ENCODE measurements around the gene HMGN4.

The HMGN4 gene

DNA sequence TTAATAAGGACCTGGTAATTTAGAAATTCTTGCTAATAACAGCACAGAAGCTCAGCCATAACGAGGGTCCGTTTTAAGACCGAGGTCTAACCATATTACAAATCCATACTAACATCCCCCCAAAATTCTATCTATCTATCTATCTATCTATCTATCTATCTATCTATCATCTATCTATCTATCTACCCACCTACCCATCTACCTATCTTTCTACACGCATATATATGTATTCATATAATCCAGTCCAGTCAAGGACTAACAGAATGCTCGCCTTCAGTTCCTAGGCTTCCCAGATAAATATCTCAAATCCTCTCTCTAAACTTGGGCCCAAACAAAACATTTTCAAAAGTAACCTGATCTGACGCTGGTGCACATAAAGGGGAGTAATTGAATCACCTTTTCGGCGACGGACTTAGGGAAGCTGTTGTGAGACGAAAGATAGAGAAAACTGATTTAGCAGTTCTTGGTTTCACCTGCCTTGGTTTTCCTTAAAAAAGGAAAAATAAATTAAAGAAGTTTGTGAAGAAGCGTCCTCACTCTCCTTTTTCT is 14.5 kb downstream of the HMGN4 start:
- Histone ChIP-seq H3K4ac (ENCODE audit: low read depth, low read length) (no peak overlapping the region), H2BK12ac (ENCODE audit: low read length) (no peak overlapping the region), H3K9ac (ENCODE audit: low read length) (no peak overlapping the region), H2AFZ (ENCODE audit: insufficient read depth, low read length, poor library complexity) (no peak overlapping the region), H3K23ac (ENCODE audit: low read length) (no peak overlapping the region), H3K27ac (ENCODE audit: low read depth, low read length) (no peak overlapping the region), H2BK5ac (ENCODE audit: low read depth, low read length, poor library complexity) (no peak overlapping the region), H4K8ac (ENCODE audit: low read depth, low read length) (no peak overlapping the region), H4K12ac (ENCODE audit: low read depth, low read length) (no peak overlapping the region), H3K4me2 (ENCODE audit: low read length) (peak overlapping the region; percentile 75), H3K18ac (ENCODE audit: low read length) (no peak overlapping the region), H3K27me3 (ENCODE audit: insufficient read depth, low read length) (no peaks in the 10 kb centered on the region), H3K9me3 (ENCODE audit: insufficient read depth, low read depth, low read length) (no peaks in the 10 kb centered on the region), H4K91ac (ENCODE audit: low read depth, low read length) (no peak overlapping the region), H3K79me1 (ENCODE audit: low read length) (peaks cover 1% of the 10 kb centered on the region), H2AK5ac (ENCODE audit: low read length) (no peak overlapping the region), H3K4me3 (ENCODE audit: low read depth, low read length) (no peak overlapping the region), H2BK120ac (ENCODE audit: insufficient read depth, low read length, poor library complexity) (no peak overlapping the region), H3K36me3 (ENCODE audit: control insufficient read depth in 1 of 2, insufficient read depth in 2 of 2, low read length in 2 of 2) (no peaks in the 10 kb centered on the region), H3K14ac (ENCODE audit: low read length) (no peak overlapping the region), H3K4me1 (ENCODE audit: control insufficient read depth in 1 of 2, insufficient read depth in 2 of 2, low read length in 2 of 2) (no peaks in the 10 kb centered on the region), H3K79me2 (ENCODE audit: control insufficient read depth, insufficient read depth, low read length, poor library complexity) (no peaks in the 10 kb centered on the region)
- 100% methylated on average over 1 of the region's 11 CpGs for WGBS (ENCODE audit: extremely low coverage, insufficient coverage, insufficient read length)
- peak in 1 of 2 donors; percentile 28 for DNase-seq

DNA sequence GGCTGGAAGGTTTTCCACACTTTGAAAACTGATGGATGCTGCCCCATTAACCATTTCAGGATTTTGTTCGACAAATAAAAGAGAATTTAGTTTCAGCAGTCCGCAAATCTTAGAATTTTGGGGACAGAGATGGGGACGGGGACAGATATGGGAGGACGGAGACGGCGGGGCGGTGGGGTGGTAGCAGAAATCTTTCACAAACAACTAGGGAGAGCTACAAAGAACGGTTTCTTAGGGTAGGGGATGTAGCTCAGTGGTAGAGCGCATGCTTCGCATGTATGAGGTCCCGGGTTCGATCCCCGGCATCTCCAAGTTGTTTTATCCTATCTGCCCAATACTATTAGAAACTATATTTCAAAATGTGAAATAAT is 15.1 kb downstream of the HMGN4 start:
- H3K36me3 ChIP-seq (ENCODE audit: control insufficient read depth in 1 of 2, insufficient read depth in 2 of 2, low read length in 2 of 2): no peaks in the 10 kb centered on the region

DNA sequence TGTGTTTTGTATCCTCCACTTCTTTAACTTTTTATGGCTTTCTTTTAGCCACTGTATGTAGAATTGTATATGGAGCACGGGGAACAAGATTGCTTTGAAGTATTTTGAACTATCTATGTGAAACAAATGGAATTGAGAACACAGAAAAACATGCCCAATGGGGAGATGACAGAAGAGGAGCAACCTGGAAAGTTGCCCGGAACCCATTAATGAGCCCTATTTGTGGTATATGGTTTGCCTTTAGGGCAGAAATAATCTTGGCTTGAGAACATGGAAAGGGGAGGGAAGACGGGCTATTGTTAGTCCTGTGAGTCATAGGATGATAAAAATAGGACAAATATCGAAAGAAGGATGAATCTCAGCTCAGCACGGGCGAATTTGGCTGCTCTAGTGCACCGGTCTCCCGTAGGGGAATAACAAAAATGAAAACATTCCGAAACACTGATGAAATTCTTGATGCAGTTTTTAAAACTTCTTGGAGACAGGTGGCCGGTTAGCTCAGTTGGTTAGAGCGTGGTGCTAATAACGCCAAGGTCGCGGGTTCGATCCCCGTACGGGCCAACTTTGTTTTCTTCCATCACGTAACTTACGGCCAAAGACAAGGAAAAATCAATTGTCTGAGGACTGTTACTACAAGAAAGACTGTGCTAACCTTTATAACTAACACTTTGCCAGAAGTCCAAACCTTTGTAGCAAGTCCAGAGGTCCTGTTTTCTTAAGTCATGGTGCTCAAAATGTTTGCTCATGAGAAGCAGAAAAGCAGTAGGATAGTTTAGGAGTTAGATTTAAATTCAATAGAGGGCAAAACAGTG is 15.7 kb downstream of the HMGN4 start:
- H4K8ac ChIP-seq (ENCODE audit: low read depth, low read length): no peak overlapping the region
- H3K4me2 ChIP-seq (ENCODE audit: low read length): peak overlapping the region; percentile 75
- WGBS (ENCODE audit: extremely low coverage, insufficient coverage, insufficient read length): no CpG with 5 or more reads among the region's 19 CpGs
- no peak overlapping the region for H3K23ac ChIP-seq (ENCODE audit: low read length)
- no peaks in the 10 kb centered on the region for H3K36me3 ChIP-seq (ENCODE audit: control insufficient read depth in 1 of 2, insufficient read depth in 2 of 2, low read length in 2 of 2)
- no peak overlapping the region for H4K12ac ChIP-seq (ENCODE audit: low read depth, low read length)
- no peak overlapping the region for H2AK5ac ChIP-seq (ENCODE audit: low read length)
- peak; percentile 91 to 99 for DNase-seq
- H3K9me3 ChIP-seq (ENCODE audit: insufficient read depth, low read depth, low read length): no peaks in the 10 kb centered on the region
- H3K4ac ChIP-seq (ENCODE audit: low read depth, low read length): no peak overlapping the region
- no peak overlapping the region for H2AFZ ChIP-seq (ENCODE audit: insufficient read depth, low read length, poor library complexity)
- no peak overlapping the region for H2BK5ac ChIP-seq (ENCODE audit: low read depth, low read length, poor library complexity)
- H3K79me2 ChIP-seq (ENCODE audit: control insufficient read depth, insufficient read depth, low read length, poor library complexity): no peaks in the 10 kb centered on the region
- no peak overlapping the region for H3K18ac ChIP-seq (ENCODE audit: low read length)
- peak overlapping the region; percentile 29 for H3K27ac ChIP-seq (ENCODE audit: low read depth, low read length)
- H3K4me3 ChIP-seq (ENCODE audit: low read depth, low read length): peak overlapping the region; percentile 48
- no peak overlapping the region for H2BK12ac ChIP-seq (ENCODE audit: low read length)
- H3K27me3 ChIP-seq (ENCODE audit: insufficient read depth, low read length): no peaks in the 10 kb centered on the region
- H3K14ac ChIP-seq (ENCODE audit: low read length): no peak overlapping the region
- no peaks in the 10 kb centered on the region for H3K4me1 ChIP-seq (ENCODE audit: control insufficient read depth in 1 of 2, insufficient read depth in 2 of 2, low read length in 2 of 2)
- peaks cover 1% of the 10 kb centered on the region for H3K79me1 ChIP-seq (ENCODE audit: low read length)
- no peak overlapping the region for H2BK120ac ChIP-seq (ENCODE audit: insufficient read depth, low read length, poor library complexity)
- no peak overlapping the region for H4K91ac ChIP-seq (ENCODE audit: low read depth, low read length)
- no peak overlapping the region for H3K9ac ChIP-seq (ENCODE audit: low read length)

More for the DNA sequence above, 15.1 kb downstream of the HMGN4 start:
- H3K79me1 ChIP-seq (ENCODE audit: low read length): peaks cover 1% of the 10 kb centered on the region
- no peaks in the 10 kb centered on the region for H3K27me3 ChIP-seq (ENCODE audit: insufficient read depth, low read length)
- H2AFZ ChIP-seq (ENCODE audit: insufficient read depth, low read length, poor library complexity): no peak overlapping the region
- DNase-seq: peak; percentile 57 to 73
- H3K4me2 ChIP-seq (ENCODE audit: low read length): peak overlapping the region; percentile 75
- no peak overlapping the region for H4K12ac ChIP-seq (ENCODE audit: low read depth, low read length)
- no peak overlapping the region for H2BK12ac ChIP-seq (ENCODE audit: low read length)
- H3K27ac ChIP-seq (ENCODE audit: low read depth, low read length): no peak overlapping the region
- peak overlapping the region; percentile 46 for H3K4me3 ChIP-seq (ENCODE audit: low read depth, low read length)
- no peak overlapping the region for H4K91ac ChIP-seq (ENCODE audit: low read depth, low read length)
- H2BK120ac ChIP-seq (ENCODE audit: insufficient read depth, low read length, poor library complexity): no peak overlapping the region
- no peaks in the 10 kb centered on the region for H3K4me1 ChIP-seq (ENCODE audit: control insufficient read depth in 1 of 2, insufficient read depth in 2 of 2, low read length in 2 of 2)
- no peak overlapping the region for H2AK5ac ChIP-seq (ENCODE audit: low read length)
- no CpG with 5 or more reads among the region's 13 CpGs for WGBS (ENCODE audit: extremely low coverage, insufficient coverage, insufficient read length)
- no peaks in the 10 kb centered on the region for H3K9me3 ChIP-seq (ENCODE audit: insufficient read depth, low read depth, low read length)
- no peak overlapping the region for H3K14ac ChIP-seq (ENCODE audit: low read length)
- H3K18ac ChIP-seq (ENCODE audit: low read length): no peak overlapping the region
- no peak overlapping the region for H3K4ac ChIP-seq (ENCODE audit: low read depth, low read length)
- H2BK5ac ChIP-seq (ENCODE audit: low read depth, low read length, poor library complexity): no peak overlapping the region
- no peak overlapping the region for H4K8ac ChIP-seq (ENCODE audit: low read depth, low read length)
- H3K9ac ChIP-seq (ENCODE audit: low read length): no peak overlapping the region
- no peaks in the 10 kb centered on the region for H3K79me2 ChIP-seq (ENCODE audit: control insufficient read depth, insufficient read depth, low read length, poor library complexity)
- no peak overlapping the region for H3K23ac ChIP-seq (ENCODE audit: low read length)

DNA sequence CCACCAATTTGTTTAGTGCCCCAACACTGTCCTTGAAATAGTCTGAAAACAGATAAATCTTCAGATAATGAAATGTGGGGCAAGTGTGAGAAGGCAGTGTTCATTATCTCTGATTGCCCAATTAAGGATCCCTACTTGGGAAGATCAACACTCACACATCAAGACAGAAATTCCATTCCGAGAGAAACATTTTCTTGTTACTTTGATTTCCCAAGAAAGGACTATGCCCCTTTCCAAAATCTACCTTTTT is 16.2 kb downstream of the HMGN4 start:
- H2BK12ac ChIP-seq (ENCODE audit: low read length): no peak overlapping the region
- H3K4ac ChIP-seq (ENCODE audit: low read depth, low read length): no peak overlapping the region
- peak in 1 of 2 donors; percentile 75 for DNase-seq
- no peak overlapping the region for H2AK5ac ChIP-seq (ENCODE audit: low read length)
- peak overlapping the region; percentile 17 for H2AFZ ChIP-seq (ENCODE audit: insufficient read depth, low read length, poor library complexity)
- peak overlapping the region; percentile 75 for H3K4me2 ChIP-seq (ENCODE audit: low read length)
- H3K18ac ChIP-seq (ENCODE audit: low read length): no peak overlapping the region
- H3K23ac ChIP-seq (ENCODE audit: low read length): no peak overlapping the region
- H3K4me3 ChIP-seq (ENCODE audit: low read depth, low read length): peak overlapping the region; percentile 54
- H3K9ac ChIP-seq (ENCODE audit: low read length): no peak overlapping the region
- H3K9me3 ChIP-seq (ENCODE audit: insufficient read depth, low read depth, low read length): no peaks in the 10 kb centered on the region
- WGBS (ENCODE audit: extremely low coverage, insufficient coverage, insufficient read length): no CpG with 5 or more reads among the region's 1 CpG
- peaks cover 1% of the 10 kb centered on the region for H3K79me1 ChIP-seq (ENCODE audit: low read length)
- no peak overlapping the region for H3K14ac ChIP-seq (ENCODE audit: low read length)
- H3K27me3 ChIP-seq (ENCODE audit: insufficient read depth, low read length): no peaks in the 10 kb centered on the region
- no peak overlapping the region for H4K91ac ChIP-seq (ENCODE audit: low read depth, low read length)
- H4K12ac ChIP-seq (ENCODE audit: low read depth, low read length): no peak overlapping the region
- no peak overlapping the region for H2BK120ac ChIP-seq (ENCODE audit: insufficient read depth, low read length, poor library complexity)
- H3K79me2 ChIP-seq (ENCODE audit: control insufficient read depth, insufficient read depth, low read length, poor library complexity): no peaks in the 10 kb centered on the region
- no peak overlapping the region for H3K27ac ChIP-seq (ENCODE audit: low read depth, low read length)
- H2BK5ac ChIP-seq (ENCODE audit: low read depth, low read length, poor library complexity): no peak overlapping the region
- no peak overlapping the region for H4K8ac ChIP-seq (ENCODE audit: low read depth, low read length)
- H3K4me1 ChIP-seq (ENCODE audit: control insufficient read depth in 1 of 2, insufficient read depth in 2 of 2, low read length in 2 of 2): no peaks in the 10 kb centered on the region
- no peaks in the 10 kb centered on the region for H3K36me3 ChIP-seq (ENCODE audit: control insufficient read depth in 1 of 2, insufficient read depth in 2 of 2, low read length in 2 of 2)

Data from trophoblast cell (in vitro differentiated cells and primary cell).